ENCODE results near the gene XCL1.

DNA sequence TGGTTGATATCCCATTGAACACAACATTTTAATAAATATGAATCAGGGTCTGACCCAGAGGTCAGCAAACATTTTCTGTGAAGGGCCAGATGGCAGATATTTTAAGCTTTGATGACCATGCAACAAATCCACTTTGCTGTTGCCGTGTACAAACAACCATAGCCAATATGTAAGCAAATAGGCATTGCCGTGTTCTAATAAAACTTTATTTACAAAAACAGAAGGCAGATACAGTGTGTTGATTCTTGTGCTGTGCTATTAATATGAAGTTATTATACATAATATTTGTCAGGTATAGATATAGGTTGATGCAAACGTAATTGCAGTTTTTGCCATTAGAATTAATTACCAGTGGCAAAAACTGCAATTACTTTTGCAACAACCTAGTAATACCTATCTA is 8.8 kb upstream of the XCL1 start:
- TF ChIP-seq POLR2A (IDR thresholded peaks at IDR 0.05), result no peak
- TF ChIP-seq, protein P1, sequence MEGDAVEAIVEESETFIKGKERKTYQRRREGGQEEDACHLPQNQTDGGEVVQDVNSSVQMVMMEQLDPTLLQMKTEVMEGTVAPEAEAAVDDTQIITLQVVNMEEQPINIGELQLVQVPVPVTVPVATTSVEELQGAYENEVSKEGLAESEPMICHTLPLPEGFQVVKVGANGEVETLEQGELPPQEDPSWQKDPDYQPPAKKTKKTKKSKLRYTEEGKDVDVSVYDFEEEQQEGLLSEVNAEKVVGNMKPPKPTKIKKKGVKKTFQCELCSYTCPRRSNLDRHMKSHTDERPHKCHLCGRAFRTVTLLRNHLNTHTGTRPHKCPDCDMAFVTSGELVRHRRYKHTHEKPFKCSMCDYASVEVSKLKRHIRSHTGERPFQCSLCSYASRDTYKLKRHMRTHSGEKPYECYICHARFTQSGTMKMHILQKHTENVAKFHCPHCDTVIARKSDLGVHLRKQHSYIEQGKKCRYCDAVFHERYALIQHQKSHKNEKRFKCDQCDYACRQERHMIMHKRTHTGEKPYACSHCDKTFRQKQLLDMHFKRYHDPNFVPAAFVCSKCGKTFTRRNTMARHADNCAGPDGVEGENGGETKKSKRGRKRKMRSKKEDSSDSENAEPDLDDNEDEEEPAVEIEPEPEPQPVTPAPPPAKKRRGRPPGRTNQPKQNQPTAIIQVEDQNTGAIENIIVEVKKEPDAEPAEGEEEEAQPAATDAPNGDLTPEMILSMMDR (IDR thresholded peaks at IDR 0.05), result no peak
